Measurements from ENCODE around the gene ZNF679. TPM values are rescaled to one million over a fixed set of nuclear protein-coding genes. Genes with fewer than 3 reads are reported as not detected.

ZNF679 gene
- total RNA-seq, result not detected in 2 replicates

GRCh38 chr7:64228174-64228573, at the start of gene ZNF679:
Gene ZNF679 (plus strand): TSS chr7:64228474. CDS start chr7:64249118, 20,644 bp downstream.

GRCh38 chr7:64206903-64207302, 21.4 kb upstream of the ZNF679 start, which contains the start of gene ZNF735:
Gene ZNF735 (plus strand): TSS chr7:64207203. CDS start chr7:64207203, 0 bp downstream.

GRCh38 chr7:64313740-64314491, 85.6 kb downstream of the ZNF679 start, which contains the start of gene ZNF736:
Gene ZNF736 (plus strand): TSS chr7:64313961. CDS start chr7:64314151, 190 bp downstream.

Other genes starting within 250 kb of the ZNF679 start
- gene ZNF722, start 229.6 kb upstream of the ZNF679 start, total RNA-seq, result not detected in 2 replicates
- 0.07 and 0.10 TPM in 2 replicates for gene ZNF727, start 183.0 kb upstream of the ZNF679 start, total RNA-seq
- gene ZNF735, start 21.3 kb upstream of the ZNF679 start, total RNA-seq, result not detected in 2 replicates
- 7.4 and 8.9 TPM in 2 replicates for gene ZNF736, start 85.5 kb downstream of the ZNF679 start, total RNA-seq

All from smooth muscle cell of the pulmonary artery (primary cell).